Skin of body (tissue), 2 donors: ENCODE measurements around the gene TMEM74B. TPM values are rescaled to one million over a fixed set of nuclear protein-coding genes. Genes with fewer than 3 reads are reported as not detected.
"Not testable (repeated sequence)": the region's sequence is repeated elsewhere in the genome, so short reads cannot be mapped to it uniquely, and the experiment has no call there.

Experiments
- DNase-seq: peaks from one replicate; lab custom pipeline; 2025; lab: John Stamatoyannopoulos, UW
- total RNA-seq: library from RNA; depleted of rRNA; stranded (reverse); fragments of >200 nt; gene quantifications from one replicate; pipeline ENCODE4 v1.2.3, GENCODE V29; 2014

The TMEM74B gene
- total RNA-seq = 2.5 TPM

DNA sequence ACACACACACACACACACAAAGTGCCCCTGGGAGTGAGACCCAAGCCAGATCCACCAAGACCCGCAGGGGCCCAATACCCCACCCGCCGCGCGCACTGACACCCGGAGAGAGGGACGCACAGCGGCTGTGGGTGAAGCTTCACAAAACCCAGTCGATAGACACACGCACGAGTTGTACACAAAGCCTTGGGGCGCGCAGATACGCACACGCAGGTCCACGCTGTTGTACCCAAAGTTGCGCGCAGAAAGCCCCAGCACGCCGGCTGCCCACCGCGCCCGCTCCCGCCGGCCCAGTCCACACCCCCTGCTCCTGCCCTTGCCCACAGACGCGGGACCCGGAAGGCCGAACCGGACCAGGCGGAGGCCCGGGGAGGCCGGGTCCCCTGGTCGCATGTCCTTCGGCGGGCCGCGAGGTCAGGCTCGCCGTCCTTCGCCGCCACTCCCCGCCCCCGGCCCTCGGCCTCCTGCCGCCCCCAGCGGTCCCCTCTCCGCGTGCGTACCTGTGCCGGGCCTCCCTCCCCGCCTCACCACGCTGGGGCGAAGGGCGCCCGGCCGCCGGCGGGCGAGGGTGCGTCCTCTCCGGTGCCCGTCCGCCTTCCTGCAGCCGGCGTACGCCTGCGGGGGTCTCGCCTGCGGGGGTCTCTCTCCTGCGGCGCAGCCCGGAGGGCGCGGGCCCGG, at the start of gene TMEM74B:
Gene TMEM74B (minus strand): TSS at position 344 of the 678 bp plus-strand sequence. CDS start 1,180 bp downstream, outside the sequence.
- DNase-seq = no peak

GRCh38 chr20:1232286-1233111, 47.7 kb upstream of the TMEM74B start:
- DNase-seq = no peak

DNA sequence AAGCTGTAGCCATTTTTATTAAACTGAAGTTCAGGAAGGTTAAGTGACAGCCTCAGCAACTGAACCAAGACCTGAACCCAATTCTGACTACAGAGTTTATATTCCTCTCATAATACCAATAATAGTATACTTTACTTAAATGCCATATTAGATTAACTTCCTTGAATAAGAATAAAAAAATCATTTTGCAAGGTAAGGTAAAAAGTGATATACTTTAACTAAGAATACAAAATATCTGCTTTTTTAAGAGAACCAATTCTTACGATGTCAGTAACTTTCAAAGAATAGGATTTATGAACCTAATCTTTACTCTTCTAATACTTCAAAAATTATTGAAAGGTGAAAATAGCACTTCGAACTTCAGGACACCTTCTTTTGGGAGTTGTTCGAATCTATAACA, 44.8 kb upstream of the TMEM74B start:
- no peak for DNase-seq

DNA sequence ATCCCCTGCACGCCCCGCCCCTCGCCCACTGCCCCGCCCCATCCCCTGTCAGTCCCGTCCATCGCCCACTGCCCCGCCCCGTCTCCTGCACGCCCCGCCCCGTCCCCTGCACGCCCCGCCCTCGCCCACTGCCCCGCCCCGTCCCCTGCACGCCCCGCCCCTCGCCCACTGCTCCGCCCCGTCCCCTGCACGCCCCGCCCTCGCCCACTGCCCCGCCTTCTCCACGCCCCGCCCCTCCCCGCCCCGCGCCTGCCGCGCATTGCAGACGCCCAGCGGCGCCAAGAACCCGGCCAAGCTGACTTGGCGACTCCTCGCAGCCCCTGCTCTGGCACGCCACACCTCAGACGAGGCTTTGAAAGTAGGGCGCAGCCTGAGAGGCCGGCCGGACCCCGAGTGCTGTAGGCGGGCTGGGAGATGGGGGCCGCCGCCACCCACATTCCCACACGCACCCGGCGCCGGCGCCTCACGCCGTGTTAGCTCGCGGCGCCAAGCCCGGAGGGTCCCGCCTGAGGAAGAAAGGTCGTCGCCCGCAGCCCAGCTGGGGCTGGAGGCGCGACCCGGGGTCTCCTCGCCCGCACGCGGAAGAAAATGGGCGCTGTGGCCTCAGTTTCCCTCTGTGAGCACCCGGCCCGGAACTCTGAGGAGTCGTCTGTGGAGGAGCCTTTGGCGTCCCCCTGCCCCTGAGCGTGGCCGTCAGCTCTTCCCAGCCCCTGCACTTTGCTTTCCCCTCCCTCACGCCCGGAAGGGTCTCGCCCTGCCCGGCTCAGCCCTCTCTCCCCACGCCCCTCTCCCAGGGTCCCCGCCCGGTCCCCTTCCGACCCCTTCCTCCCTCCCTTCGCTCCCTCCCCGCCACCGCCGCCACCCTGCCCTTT, 41.2 kb upstream of the TMEM74B start, which contains the start of gene RAD21L1:
Gene RAD21L1 (plus strand): TSS at position 262 of the 872 bp plus-strand sequence. CDS start 2,410 bp downstream, outside the sequence.
- DNase-seq = no peak

- DNase-seq = no peak
These were observed 40.5 kb upstream of the TMEM74B start for GRCh38 chr20:1225263-1225782.

GRCh38 chr20:1224205-1224890, 39.6 kb upstream of the TMEM74B start:
- DNase-seq = no peak

DNA sequence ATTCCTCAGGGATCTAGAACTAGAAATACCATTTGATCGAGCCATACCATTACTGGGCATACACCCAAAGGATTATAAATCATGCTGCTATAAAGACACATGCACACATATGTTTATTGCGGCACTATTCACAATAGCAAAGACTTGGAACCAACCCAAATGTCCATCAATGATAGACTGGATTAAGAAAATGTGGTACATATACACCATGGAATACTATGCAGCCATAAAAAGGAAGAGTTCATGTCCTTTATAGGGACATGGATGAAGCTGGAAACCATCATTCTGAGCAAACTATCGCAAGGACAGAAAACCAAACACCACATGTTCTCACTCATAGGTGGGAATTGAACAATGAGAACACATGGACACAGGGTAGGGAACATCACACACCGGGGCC, 38.0 kb upstream of the TMEM74B start:
- not testable (repeated sequence) for DNase-seq

GRCh38 chr20:1216527-1217427, 32.0 kb upstream of the TMEM74B start:
- DNase-seq = not testable (repeated sequence)

DNA sequence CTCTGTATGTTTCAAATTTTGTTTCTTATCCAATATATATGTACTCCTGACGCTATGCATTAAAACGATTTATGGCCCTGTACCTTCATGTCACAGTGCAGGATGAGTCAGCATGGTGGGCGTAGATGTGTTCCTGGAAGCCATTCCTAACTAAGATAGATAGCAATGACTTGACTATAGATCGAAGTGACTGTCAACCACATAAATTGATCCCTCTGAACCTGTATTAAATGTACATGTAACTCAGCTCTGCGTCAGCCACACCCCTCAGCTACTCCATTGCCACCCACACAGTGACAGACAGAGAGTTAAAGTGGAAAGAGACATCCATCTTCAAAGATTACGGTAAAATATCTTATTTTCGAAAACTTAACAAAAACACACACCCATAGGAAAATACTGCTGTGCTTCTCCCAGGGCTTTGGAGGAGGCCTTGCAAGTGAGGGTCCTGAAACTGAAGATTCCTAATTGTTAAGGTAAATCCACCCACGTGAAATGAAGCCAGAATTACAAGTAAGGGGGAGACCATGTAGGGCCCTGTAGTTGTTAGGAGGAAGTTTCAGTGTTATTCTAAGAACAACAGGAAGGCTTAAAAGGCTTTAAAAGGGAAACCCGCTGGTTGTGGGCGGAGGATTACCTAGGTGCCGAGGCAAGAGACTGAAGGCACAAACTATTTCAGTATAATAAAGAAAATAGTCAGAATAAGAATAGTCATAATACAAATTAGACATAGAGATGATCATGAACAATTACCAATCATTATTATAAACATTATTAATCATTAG, 30.8 kb upstream of the TMEM74B start:
- no peak for DNase-seq

- DNase-seq = no peak
These were observed 30.1 kb upstream of the TMEM74B start for GRCh38 chr20:1214838-1215261.

DNA sequence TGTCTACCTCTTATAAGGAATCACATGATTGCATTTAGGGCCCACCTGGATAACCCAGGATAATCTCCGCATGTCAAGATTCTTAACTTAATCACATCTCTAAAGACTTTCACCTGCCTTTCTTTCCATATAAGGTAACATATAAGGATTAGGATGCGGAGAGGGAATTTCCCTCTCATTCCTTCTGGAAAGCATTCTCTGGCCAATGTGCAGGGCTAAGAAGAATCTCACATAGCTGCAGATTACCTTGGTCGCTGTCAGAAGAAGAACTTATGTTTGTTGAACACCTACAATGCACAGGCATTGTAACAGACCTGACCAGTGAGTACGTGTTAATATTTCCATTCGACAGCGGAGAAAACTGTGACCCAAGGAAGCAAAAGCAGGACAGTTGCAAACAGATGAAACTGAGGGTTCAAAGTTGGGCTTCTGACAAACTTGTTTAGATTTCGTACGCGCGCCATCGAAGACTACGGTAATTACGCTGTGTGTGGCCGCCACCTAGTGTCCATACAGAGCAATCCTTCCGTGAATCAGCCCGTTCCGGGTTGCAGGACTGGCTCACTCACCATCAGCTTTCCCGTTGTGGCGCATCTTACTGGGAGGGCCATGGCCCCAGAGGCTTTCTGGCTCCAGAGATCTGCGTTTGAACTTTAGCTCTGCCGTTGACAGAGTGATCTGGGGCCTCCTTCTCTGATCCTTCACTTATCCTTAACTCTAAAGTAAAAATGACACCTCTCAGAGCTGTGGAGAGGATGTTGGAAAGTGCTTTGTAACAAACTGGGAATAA, 28.0 kb upstream of the TMEM74B start:
- DNase-seq = peak; percentile 63

DNA sequence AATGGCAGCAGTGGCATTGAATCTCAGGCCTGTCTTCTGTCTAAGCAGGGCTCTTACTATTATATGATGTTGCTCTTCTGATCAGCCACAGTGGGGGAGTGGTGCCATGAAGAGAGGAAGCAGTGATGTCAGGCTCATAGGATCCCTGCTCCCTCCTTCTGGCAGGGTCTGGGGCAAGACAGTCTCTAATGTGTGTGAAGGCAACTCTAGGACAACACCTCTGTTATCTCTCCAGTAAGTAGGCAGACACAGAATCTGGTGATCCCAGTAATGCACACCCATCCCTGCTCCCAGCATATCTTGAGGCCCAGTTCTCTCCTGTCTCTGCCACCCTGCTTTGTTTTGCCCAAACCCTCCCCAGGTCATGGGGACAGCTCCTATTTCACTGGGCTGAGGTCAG, 27.2 kb upstream of the TMEM74B start:
- DNase-seq = no peak

GRCh38 chr20:1210501-1210900, 25.7 kb upstream of the TMEM74B start:
- DNase-seq = no peak

- no peak for DNase-seq
These were observed 24.9 kb upstream of the TMEM74B start for GRCh38 chr20:1209447-1210387.

DNA sequence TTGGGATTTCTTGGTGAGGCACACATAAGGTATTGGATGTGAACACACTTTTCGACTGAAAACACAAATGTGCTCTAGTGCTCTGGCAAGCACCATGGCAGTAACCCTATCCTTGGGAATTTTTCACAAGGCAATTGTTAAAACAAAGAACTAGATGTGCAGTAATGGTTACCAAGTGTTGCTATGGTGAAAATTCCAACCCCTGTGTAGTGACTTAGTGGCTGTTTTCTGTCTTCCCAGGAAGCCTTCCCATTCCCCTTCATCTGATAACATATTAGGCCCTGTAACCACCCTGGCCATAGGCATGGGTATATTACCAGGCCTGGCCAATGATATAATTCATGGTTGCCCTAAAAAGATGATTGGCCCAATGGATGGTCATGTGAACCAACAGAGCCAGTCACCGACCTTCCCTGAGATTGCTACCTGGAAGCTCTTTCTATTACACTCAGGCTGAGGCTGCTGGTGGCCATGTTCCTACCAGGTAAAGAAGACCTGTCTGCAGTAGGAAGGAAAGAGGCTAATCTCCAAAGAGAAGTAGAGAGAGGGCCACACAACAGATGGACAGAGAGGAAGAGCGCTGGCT, 22.6 kb upstream of the TMEM74B start:
- no peak for DNase-seq

DNA sequence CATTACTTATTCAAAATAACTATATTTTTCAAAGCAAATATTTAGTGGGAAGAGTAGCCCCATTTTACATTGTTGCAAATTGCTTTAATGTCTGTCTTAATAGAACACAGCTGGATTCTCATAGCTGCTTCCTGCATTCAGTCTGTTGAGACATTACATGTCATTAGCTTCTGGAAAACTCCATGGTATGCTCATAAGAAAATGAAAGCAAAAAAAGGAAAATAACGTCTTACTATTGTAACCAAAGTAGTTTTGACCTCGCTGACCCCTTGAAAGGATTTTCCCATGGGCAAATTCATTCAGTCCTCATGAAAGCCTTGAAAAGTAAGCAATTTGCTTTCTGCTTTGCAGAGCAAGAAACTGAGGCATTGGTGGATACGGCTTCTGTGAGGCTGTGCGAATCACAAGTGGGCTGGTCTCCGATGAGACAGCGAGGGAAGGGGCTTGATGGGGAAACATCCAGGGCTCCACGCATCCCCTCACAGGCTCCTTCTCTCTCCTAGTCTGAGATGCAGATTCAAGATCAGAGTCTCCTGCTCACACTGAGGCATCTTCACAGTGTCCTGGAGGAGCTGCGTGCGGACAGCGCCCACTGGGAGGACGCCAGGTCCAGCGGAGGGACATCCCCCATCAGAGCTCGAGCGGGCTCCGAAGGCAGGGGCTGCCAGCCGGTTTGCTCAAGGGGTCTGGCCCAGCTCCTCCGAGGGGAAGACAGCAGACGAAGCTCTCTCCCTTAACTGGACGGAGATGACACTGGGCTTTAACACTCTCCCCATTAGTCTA, 21.8 kb upstream of the TMEM74B start:
- DNase-seq = peak; percentile 56
